ACC112 (cell line): ENCODE results near the gene CDADC1.

Source experiments
- H2AFZ ChIP-seq: fragments of 200-600 bp; sonication (generic); one replicate; pipeline ENCODE4 v1.6.0; 2017; ENCODE audit warnings: antibody characterized with exemption, low read length; ENCODE audit not compliant: unreplicated experiment
- H3K27ac ChIP-seq: fragments of 200-600 bp; sonication (generic); 2 replicates; pipeline ENCODE4 v1.5.1; 2014; ENCODE audit warnings: low read depth, mild to moderate bottlenecking, antibody characterized with exemption, low read length, moderate library complexity
- H3K27me3 ChIP-seq: fragments of 200-600 bp; sonication (generic); 2 replicates; pipeline ENCODE4 v1.6.1; 2014; ENCODE audit warnings: mild to moderate bottlenecking, antibody characterized with exemption, low read length, moderate library complexity, mixed read lengths; ENCODE audit not compliant: insufficient read depth
- H3K36me3 ChIP-seq: fragments of 200-600 bp; sonication (generic); 2 replicates; pipeline ENCODE4 v1.6.1; 2016; ENCODE audit warnings: mild to moderate bottlenecking, antibody characterized with exemption, low read length, moderate library complexity, mixed read lengths; ENCODE audit not compliant: insufficient read depth
- H3K4me1 ChIP-seq: fragments of 200-600 bp; sonication (generic); one replicate; pipeline ENCODE4 v1.6.1; 2016; ENCODE audit warnings: low read length, mixed read lengths; ENCODE audit not compliant: insufficient read depth, unreplicated experiment, control insufficient read depth
- H3K4me3 ChIP-seq: fragments of 200-600 bp; sonication (generic); 2 replicates; pipeline ENCODE4 v1.5.1; 2014; ENCODE audit warnings: mild to moderate bottlenecking, low read depth, low read length
- H3K79me2 ChIP-seq: fragments of 200-600 bp; sonication (generic); one replicate; pipeline ENCODE4 v1.6.0; 2016; ENCODE audit warnings: low read length; ENCODE audit not compliant: control insufficient read depth, unreplicated experiment, insufficient read depth

Gene CDADC1

GRCh38 chr13:49329831-49330545 is 82.3 kb downstream of the CDADC1 start:
- H3K4me3 ChIP-seq = no peak overlapping the region
- H3K36me3 ChIP-seq = no peaks in the 10 kb centered on the region
- no peak overlapping the region for H2AFZ ChIP-seq
- no peaks in the 10 kb centered on the region for H3K27me3 ChIP-seq
- no peak overlapping the region for H3K27ac ChIP-seq
- H3K4me1 ChIP-seq = no peaks in the 10 kb centered on the region
- no peaks in the 10 kb centered on the region for H3K79me2 ChIP-seq

- H3K79me2 ChIP-seq = no peaks in the 10 kb centered on the region
These were observed 82.8 kb downstream of the CDADC1 start for GRCh38 chr13:49330546-49330864.

GRCh38 chr13:49336655-49337054 is 88.9 kb downstream of the CDADC1 start:
- H3K4me1 ChIP-seq = no peaks in the 10 kb centered on the region
- H3K27me3 ChIP-seq = no peaks in the 10 kb centered on the region
- H3K27ac ChIP-seq = no peak overlapping the region
- H2AFZ ChIP-seq = no peak overlapping the region
- no peaks in the 10 kb centered on the region for H3K79me2 ChIP-seq
- no peaks in the 10 kb centered on the region for H3K36me3 ChIP-seq
- H3K4me3 ChIP-seq = no peak overlapping the region

More at GRCh38 chr13:49330546-49330864, 82.8 kb downstream of the CDADC1 start:
- Histone ChIP-seq H3K27ac (no peak overlapping the region), H3K4me1 (no peaks in the 10 kb centered on the region), H3K4me3 (no peak overlapping the region), H2AFZ (no peak overlapping the region), H3K36me3 (no peaks in the 10 kb centered on the region), H3K27me3 (no peaks in the 10 kb centered on the region)

GRCh38 chr13:49340161-49340560 is 92.4 kb downstream of the CDADC1 start:
- no peak overlapping the region for H3K4me3 ChIP-seq
- H3K4me1 ChIP-seq = no peaks in the 10 kb centered on the region
- no peaks in the 10 kb centered on the region for H3K27me3 ChIP-seq
- no peak overlapping the region for H3K27ac ChIP-seq
- no peaks in the 10 kb centered on the region for H3K36me3 ChIP-seq
- H3K79me2 ChIP-seq = no peaks in the 10 kb centered on the region
- no peak overlapping the region for H2AFZ ChIP-seq

GRCh38 chr13:49341517-49341916 is 93.8 kb downstream of the CDADC1 start:
- Histone ChIP-seq H3K36me3 (no peaks in the 10 kb centered on the region), H2AFZ (no peak overlapping the region), H3K4me1 (no peaks in the 10 kb centered on the region), H3K79me2 (no peaks in the 10 kb centered on the region), H3K4me3 (no peak overlapping the region), H3K27me3 (no peaks in the 10 kb centered on the region), H3K27ac (no peak overlapping the region)

GRCh38 chr13:49341941-49342340 is 94.2 kb downstream of the CDADC1 start:
- Histone ChIP-seq H2AFZ (no peak overlapping the region), H3K27ac (no peak overlapping the region), H3K27me3 (no peaks in the 10 kb centered on the region), H3K4me3 (no peak overlapping the region), H3K4me1 (no peaks in the 10 kb centered on the region), H3K36me3 (no peaks in the 10 kb centered on the region), H3K79me2 (no peaks in the 10 kb centered on the region)

GRCh38 chr13:49342454-49342853 is 94.7 kb downstream of the CDADC1 start:
- H3K36me3 ChIP-seq = no peaks in the 10 kb centered on the region
- H3K27ac ChIP-seq = no peak overlapping the region
- H3K4me1 ChIP-seq = no peaks in the 10 kb centered on the region
- H3K79me2 ChIP-seq = no peaks in the 10 kb centered on the region
- H3K27me3 ChIP-seq = no peaks in the 10 kb centered on the region
- H2AFZ ChIP-seq = no peak overlapping the region
- no peak overlapping the region for H3K4me3 ChIP-seq
